ENCODE measurements around the gene KDM4B.

KDM4B gene

GRCh38 chr19:5131031-5131505 lies 162.2 kb downstream of the KDM4B start:
- Histone ChIP-seq H3K36me3 (ENCODE audit: control insufficient read depth, insufficient read depth, low read length) (peaks cover 19% of the 10 kb centered on the region), H3K4me3 (ENCODE audit: insufficient read depth, low read depth, low read length, poor library complexity, severe bottlenecking) (no peak overlapping the region), H3K27me3 (replicated peaks; ENCODE audit: control insufficient read depth, insufficient read depth, low read length, poor library complexity, severe bottlenecking) (no peaks in the 10 kb centered on the region), H3K27ac (ENCODE audit: insufficient read depth, low read length, poor library complexity, severe bottlenecking) (peak overlapping the region; percentile 21), H3K4me1 (ENCODE audit: control insufficient read depth, insufficient read depth, low read length, poor library complexity, severe bottlenecking) (peaks cover 5% of the 10 kb centered on the region), H3K9me3 (ENCODE audit: control insufficient read depth, low read length) (no peaks in the 10 kb centered on the region)
- DNase-seq = no peak

DNA sequence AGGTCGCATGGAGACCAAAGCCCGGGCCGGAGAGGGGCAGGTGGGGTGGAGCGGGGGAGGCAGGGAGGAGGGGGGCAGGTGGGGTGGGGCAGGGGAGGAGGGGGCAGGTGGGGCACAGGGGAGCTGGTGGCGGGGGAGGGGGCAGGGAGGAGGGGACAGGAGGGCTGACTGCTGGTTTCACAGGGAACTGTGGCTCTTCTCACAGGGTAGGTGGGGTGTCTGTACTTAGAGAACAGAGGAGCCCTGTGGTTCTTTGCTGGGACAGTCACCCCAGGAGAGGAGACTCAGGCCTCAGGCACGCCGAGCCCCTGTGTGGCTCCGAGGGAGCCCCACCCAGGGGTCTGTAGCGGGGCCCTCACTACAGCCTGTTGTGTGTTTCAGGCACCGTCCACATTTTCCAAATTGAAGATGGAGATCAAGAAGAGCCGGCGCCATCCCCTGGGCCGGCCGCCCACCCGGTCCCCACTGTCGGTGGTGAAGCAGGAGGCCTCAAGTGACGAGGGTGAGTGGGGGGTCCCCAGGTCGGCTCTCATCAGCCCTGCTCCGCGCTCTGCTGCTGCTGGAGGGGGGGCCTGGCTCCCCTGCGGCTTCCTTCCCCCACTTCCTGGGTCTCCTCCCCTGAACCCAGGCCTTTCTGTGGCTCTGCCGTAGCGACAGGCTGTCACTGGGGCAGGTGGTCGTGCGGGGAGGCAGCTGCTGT lies 162.7 kb downstream of the KDM4B start:
- Histone ChIP-seq H3K36me3 (ENCODE audit: control insufficient read depth, insufficient read depth, low read length) (peaks cover 25% of the 10 kb centered on the region), H3K4me3 (ENCODE audit: insufficient read depth, low read depth, low read length, poor library complexity, severe bottlenecking) (no peak overlapping the region), H3K27ac (ENCODE audit: insufficient read depth, low read length, poor library complexity, severe bottlenecking) (no peak overlapping the region), H3K27me3 (replicated peaks; ENCODE audit: control insufficient read depth, insufficient read depth, low read length, poor library complexity, severe bottlenecking) (no peaks in the 10 kb centered on the region), H3K9me3 (ENCODE audit: control insufficient read depth, low read length) (no peaks in the 10 kb centered on the region), H3K4me1 (ENCODE audit: control insufficient read depth, insufficient read depth, low read length, poor library complexity, severe bottlenecking) (peaks cover 5% of the 10 kb centered on the region)
- DNase-seq = no peak

DNA sequence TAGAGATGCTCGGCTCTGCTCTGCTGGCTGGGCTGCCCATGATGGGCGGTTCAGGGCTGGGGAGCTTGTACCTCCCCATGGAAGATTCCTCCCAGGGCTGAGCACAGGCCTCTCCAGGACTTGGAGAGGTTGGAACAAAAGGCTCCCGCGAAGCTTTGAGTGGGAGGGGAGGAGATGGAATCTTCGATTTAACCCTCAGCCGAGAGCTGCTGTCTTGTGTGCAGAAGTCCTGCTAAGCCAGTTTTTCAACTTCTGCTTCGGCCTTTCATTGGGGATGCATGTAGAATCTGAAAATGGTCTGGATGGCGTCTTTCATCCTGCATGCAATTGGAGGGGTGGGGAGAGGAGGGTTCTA lies 163.3 kb downstream of the KDM4B start:
- H3K27ac ChIP-seq (ENCODE audit: insufficient read depth, low read length, poor library complexity, severe bottlenecking) = no peak overlapping the region
- peaks cover 29% of the 10 kb centered on the region for H3K36me3 ChIP-seq (ENCODE audit: control insufficient read depth, insufficient read depth, low read length)
- DNase-seq = no peak
- no peaks in the 10 kb centered on the region for H3K27me3 ChIP-seq (replicated peaks; ENCODE audit: control insufficient read depth, insufficient read depth, low read length, poor library complexity, severe bottlenecking)
- peaks cover 5% of the 10 kb centered on the region for H3K4me1 ChIP-seq (ENCODE audit: control insufficient read depth, insufficient read depth, low read length, poor library complexity, severe bottlenecking)
- no peaks in the 10 kb centered on the region for H3K9me3 ChIP-seq (ENCODE audit: control insufficient read depth, low read length)
- H3K4me3 ChIP-seq (ENCODE audit: insufficient read depth, low read depth, low read length, poor library complexity, severe bottlenecking) = no peak overlapping the region

GRCh38 chr19:5132698-5133651 lies 164.1 kb downstream of the KDM4B start:
- Histone ChIP-seq H3K36me3 (ENCODE audit: control insufficient read depth, insufficient read depth, low read length) (peaks cover 37% of the 10 kb centered on the region), H3K4me3 (ENCODE audit: insufficient read depth, low read depth, low read length, poor library complexity, severe bottlenecking) (no peak overlapping the region), H3K27me3 (replicated peaks; ENCODE audit: control insufficient read depth, insufficient read depth, low read length, poor library complexity, severe bottlenecking) (no peaks in the 10 kb centered on the region), H3K4me1 (ENCODE audit: control insufficient read depth, insufficient read depth, low read length, poor library complexity, severe bottlenecking) (peaks cover 5% of the 10 kb centered on the region), H3K9me3 (ENCODE audit: control insufficient read depth, low read length) (no peaks in the 10 kb centered on the region), H3K27ac (ENCODE audit: insufficient read depth, low read length, poor library complexity, severe bottlenecking) (no peak overlapping the region)
- DNase-seq = no peak

DNA sequence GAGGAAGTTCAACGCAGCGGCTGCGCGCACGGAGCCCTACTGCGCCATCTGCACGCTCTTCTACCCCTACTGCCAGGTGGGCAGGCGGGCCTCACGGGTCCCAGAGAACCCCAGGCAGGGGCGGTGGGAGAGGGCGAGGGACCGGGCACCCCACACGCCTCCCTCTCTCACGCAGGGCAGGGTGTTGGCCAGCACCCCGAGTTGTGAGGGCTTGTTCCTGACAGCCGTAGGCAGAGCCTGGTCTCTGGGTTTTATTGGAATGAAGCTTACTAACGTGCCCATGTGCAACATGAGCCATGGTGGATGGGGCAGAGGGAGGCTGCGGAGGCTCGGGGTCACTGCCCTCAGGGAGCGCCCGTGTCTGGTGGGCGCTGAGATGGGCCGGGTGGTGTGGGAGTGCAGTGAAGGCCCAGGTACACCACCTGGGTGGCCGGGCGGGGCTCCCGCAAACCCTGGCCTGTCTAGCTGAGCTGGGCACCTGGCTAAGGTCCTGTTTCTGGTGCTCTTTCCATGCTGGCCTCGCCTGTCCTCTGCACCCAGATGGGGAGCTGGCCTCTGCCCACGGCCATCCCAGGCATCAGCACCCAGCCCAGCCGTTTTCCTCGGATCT lies 165.2 kb downstream of the KDM4B start:
- peaks cover 5% of the 10 kb centered on the region for H3K4me1 ChIP-seq (ENCODE audit: control insufficient read depth, insufficient read depth, low read length, poor library complexity, severe bottlenecking)
- H3K27ac ChIP-seq (ENCODE audit: insufficient read depth, low read length, poor library complexity, severe bottlenecking) = no peak overlapping the region
- no peaks in the 10 kb centered on the region for H3K9me3 ChIP-seq (ENCODE audit: control insufficient read depth, low read length)
- peaks cover 40% of the 10 kb centered on the region for H3K36me3 ChIP-seq (ENCODE audit: control insufficient read depth, insufficient read depth, low read length)
- DNase-seq = no peak
- no peaks in the 10 kb centered on the region for H3K27me3 ChIP-seq (replicated peaks; ENCODE audit: control insufficient read depth, insufficient read depth, low read length, poor library complexity, severe bottlenecking)
- no peak overlapping the region for H3K4me3 ChIP-seq (ENCODE audit: insufficient read depth, low read depth, low read length, poor library complexity, severe bottlenecking)

DNA sequence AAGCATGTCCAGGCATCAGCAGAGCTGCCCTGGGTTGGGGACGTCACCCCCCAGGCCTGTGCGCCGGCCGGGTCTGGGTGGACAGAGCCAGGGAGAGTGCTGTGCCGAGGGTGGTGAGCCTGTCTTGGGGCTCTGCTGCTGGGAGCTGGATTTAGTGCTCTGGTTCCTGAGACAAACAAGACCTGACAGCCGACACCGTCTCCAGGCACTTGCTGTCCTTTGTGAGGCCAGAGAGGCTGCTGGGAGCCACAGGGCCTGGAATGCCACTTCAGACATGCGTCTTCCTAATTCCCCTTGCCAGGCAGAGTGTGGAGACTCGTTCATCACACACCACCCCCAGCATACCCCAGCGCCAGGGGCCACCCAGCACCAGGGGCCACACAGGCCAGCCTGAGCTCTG lies 165.8 kb downstream of the KDM4B start:
- no peaks in the 10 kb centered on the region for H3K27me3 ChIP-seq (replicated peaks; ENCODE audit: control insufficient read depth, insufficient read depth, low read length, poor library complexity, severe bottlenecking)
- no peaks in the 10 kb centered on the region for H3K9me3 ChIP-seq (ENCODE audit: control insufficient read depth, low read length)
- no peak for DNase-seq
- H3K4me3 ChIP-seq (ENCODE audit: insufficient read depth, low read depth, low read length, poor library complexity, severe bottlenecking) = no peak overlapping the region
- H3K27ac ChIP-seq (ENCODE audit: insufficient read depth, low read length, poor library complexity, severe bottlenecking) = no peak overlapping the region
- peaks cover 11% of the 10 kb centered on the region for H3K4me1 ChIP-seq (ENCODE audit: control insufficient read depth, insufficient read depth, low read length, poor library complexity, severe bottlenecking)
- H3K36me3 ChIP-seq (ENCODE audit: control insufficient read depth, insufficient read depth, low read length) = peaks cover 40% of the 10 kb centered on the region

GRCh38 chr19:5136073-5136855 lies 167.4 kb downstream of the KDM4B start:
- DNase-seq = no peak
- Histone ChIP-seq H3K36me3 (ENCODE audit: control insufficient read depth, insufficient read depth, low read length) (peaks cover 42% of the 10 kb centered on the region), H3K27me3 (replicated peaks; ENCODE audit: control insufficient read depth, insufficient read depth, low read length, poor library complexity, severe bottlenecking) (no peaks in the 10 kb centered on the region), H3K4me3 (ENCODE audit: insufficient read depth, low read depth, low read length, poor library complexity, severe bottlenecking) (no peak overlapping the region), H3K4me1 (ENCODE audit: control insufficient read depth, insufficient read depth, low read length, poor library complexity, severe bottlenecking) (peaks cover 10% of the 10 kb centered on the region), H3K9me3 (ENCODE audit: control insufficient read depth, low read length) (no peaks in the 10 kb centered on the region), H3K27ac (ENCODE audit: insufficient read depth, low read length, poor library complexity, severe bottlenecking) (no peak overlapping the region)

- H3K9me3 ChIP-seq (ENCODE audit: control insufficient read depth, low read length) = no peaks in the 10 kb centered on the region
- peaks cover 9% of the 10 kb centered on the region for H3K4me1 ChIP-seq (ENCODE audit: control insufficient read depth, insufficient read depth, low read length, poor library complexity, severe bottlenecking)
- no peak overlapping the region for H3K27ac ChIP-seq (ENCODE audit: insufficient read depth, low read length, poor library complexity, severe bottlenecking)
- H3K36me3 ChIP-seq (ENCODE audit: control insufficient read depth, insufficient read depth, low read length) = peaks cover 46% of the 10 kb centered on the region
- H3K4me3 ChIP-seq (ENCODE audit: insufficient read depth, low read depth, low read length, poor library complexity, severe bottlenecking) = no peak overlapping the region
- DNase-seq = no peak
- no peaks in the 10 kb centered on the region for H3K27me3 ChIP-seq (replicated peaks; ENCODE audit: control insufficient read depth, insufficient read depth, low read length, poor library complexity, severe bottlenecking)
Measured at GRCh38 chr19:5137114-5137513, 168.2 kb downstream of the KDM4B start.

GRCh38 chr19:5137571-5138124 lies 168.7 kb downstream of the KDM4B start:
- H3K36me3 ChIP-seq (ENCODE audit: control insufficient read depth, insufficient read depth, low read length) = peaks cover 46% of the 10 kb centered on the region
- H3K27ac ChIP-seq (ENCODE audit: insufficient read depth, low read length, poor library complexity, severe bottlenecking) = no peak overlapping the region
- no peak for DNase-seq
- no peak overlapping the region for H3K4me3 ChIP-seq (ENCODE audit: insufficient read depth, low read depth, low read length, poor library complexity, severe bottlenecking)
- H3K27me3 ChIP-seq (replicated peaks; ENCODE audit: control insufficient read depth, insufficient read depth, low read length, poor library complexity, severe bottlenecking) = no peaks in the 10 kb centered on the region
- H3K9me3 ChIP-seq (ENCODE audit: control insufficient read depth, low read length) = no peaks in the 10 kb centered on the region
- H3K4me1 ChIP-seq (ENCODE audit: control insufficient read depth, insufficient read depth, low read length, poor library complexity, severe bottlenecking) = peaks cover 9% of the 10 kb centered on the region

Measured in effector memory CD4-positive, alpha-beta T cell (primary cell).